ENCODE measurements around the gene MMP7. TPM values are rescaled to one million over a fixed set of nuclear protein-coding genes. Genes with fewer than 3 reads are reported as not detected.

MMP7 gene
- total RNA-seq, 4 donors from 2014 or later: 2.1 to 34.2 TPM; not detected in 2

DNA sequence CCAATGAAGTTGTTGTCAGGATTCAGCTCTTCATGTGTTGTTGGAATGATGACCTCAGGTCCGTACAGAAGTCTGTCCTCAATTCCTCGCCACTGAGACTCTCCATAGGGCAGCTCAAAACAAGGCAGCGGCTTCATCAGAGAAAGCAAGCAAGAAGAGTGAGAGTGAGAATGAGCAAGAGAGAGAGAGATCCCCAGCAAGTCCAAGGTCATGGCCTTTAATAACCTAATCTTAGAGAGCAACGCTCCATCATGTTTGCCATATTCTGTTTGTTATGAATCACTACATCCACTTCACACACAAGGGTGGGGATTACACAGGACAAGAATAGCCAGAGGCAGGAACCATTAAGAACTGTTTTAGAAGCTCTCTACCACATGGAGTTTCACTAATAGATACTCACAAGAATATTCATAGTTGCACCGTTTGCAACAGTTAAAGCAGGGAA, 23.3 kb upstream of the MMP7 start:
- ATAC-seq (ENCODE audit: low FRiP score): no peak
- no peak for DNase-seq (ENCODE audit: low spot score)
- TF ChIP-seq, protein P1, sequence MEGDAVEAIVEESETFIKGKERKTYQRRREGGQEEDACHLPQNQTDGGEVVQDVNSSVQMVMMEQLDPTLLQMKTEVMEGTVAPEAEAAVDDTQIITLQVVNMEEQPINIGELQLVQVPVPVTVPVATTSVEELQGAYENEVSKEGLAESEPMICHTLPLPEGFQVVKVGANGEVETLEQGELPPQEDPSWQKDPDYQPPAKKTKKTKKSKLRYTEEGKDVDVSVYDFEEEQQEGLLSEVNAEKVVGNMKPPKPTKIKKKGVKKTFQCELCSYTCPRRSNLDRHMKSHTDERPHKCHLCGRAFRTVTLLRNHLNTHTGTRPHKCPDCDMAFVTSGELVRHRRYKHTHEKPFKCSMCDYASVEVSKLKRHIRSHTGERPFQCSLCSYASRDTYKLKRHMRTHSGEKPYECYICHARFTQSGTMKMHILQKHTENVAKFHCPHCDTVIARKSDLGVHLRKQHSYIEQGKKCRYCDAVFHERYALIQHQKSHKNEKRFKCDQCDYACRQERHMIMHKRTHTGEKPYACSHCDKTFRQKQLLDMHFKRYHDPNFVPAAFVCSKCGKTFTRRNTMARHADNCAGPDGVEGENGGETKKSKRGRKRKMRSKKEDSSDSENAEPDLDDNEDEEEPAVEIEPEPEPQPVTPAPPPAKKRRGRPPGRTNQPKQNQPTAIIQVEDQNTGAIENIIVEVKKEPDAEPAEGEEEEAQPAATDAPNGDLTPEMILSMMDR (IDR thresholded peaks at IDR 0.05): no peak

DNA sequence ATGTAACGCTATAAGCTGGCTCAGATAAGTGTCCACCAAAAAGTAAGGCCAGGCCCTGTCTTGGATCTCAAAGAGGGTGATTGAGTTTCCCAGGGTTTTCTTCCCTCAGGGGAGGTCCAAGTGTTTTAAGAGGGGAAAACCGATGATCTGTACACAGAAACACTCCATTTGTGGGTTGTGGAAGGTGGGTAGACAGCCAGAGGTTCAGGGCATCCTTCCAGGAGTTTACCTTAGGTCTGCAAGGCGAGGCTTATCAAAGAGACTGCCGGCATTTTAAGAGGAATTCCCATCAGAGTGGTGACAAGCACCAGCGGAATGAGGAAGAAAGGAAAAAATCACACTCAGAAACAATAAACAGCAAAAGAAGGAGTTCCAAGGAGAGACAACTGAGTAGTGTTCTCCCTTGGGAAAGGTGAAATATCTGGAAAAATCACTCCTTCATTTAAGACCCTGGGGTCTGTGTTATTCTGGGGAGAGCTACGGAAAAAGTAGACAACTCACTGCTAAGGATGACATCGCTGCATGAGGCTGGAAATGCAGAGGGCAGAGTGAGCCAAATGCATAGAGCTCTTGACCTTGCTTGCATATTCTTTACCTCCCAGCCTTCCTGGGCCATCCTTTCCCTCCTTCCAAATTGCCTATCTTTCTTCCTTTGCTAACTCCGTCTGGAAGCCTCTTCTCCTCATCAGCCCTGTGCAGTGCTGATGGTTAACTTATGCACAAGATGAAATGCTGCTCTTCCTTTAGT, 22.1 kb upstream of the MMP7 start:
- TF ChIP-seq, protein P1 (IDR thresholded peaks at IDR 0.05): no peak
- ATAC-seq (ENCODE audit: low FRiP score) (no peak), DNase-seq (ENCODE audit: low spot score) (no peak)

DNA sequence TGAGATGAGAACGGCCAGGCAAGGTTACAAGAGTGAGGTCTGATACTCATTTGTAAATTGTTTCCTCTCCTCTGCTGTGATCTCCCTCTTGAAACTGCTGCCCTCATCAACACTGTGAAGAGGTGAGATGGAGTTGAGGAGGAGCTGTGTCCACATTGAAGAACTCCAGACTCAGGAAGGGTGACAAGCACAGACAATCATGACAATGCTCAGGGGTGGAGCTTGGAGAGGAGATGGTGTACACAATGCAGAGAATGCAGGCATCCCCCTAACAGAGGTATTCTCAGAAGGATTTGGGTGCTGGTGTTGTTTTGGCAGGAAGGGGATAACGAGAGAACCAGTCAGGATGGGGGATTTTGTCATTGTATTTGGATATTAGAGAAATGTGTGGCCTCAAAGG, 21.5 kb upstream of the MMP7 start:
- ATAC-seq (ENCODE audit: low FRiP score): no peak
- DNase-seq (ENCODE audit: low spot score): no peak
- TF ChIP-seq, protein P1 (IDR thresholded peaks at IDR 0.05): no peak

DNA sequence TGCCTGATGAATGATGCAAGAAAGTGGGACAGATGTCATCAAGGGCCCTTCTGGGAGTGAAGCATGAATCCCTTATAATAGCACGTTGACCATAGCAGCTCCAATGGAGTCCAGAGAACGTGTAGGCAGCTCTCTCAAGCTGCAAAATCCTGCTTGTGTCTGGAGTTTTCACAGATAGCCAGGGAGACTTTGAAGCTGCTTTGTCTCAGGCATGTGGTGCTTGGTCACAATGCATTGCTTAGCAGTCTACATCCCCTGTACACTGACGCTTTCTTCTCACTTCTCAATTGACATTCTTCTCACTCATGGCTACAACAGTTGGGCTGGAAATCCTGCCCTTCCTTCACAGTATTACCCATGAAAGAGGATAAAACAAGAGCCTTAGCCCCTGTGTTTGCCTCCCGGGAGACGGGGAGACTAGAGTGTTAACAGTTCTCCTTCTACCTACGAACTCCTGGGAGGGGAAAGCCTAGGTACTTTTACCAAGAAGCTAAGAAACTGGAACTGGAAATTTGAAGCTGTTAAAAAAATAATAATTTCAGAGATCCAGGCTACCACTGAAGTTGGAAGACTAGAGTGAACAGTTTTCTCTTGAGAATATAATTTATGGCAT, 20.7 kb upstream of the MMP7 start:
- ATAC-seq (ENCODE audit: low FRiP score) (no peak), DNase-seq (ENCODE audit: low spot score) (no peak)
- TF ChIP-seq, protein P1 (IDR thresholded peaks at IDR 0.05): no peak

DNA sequence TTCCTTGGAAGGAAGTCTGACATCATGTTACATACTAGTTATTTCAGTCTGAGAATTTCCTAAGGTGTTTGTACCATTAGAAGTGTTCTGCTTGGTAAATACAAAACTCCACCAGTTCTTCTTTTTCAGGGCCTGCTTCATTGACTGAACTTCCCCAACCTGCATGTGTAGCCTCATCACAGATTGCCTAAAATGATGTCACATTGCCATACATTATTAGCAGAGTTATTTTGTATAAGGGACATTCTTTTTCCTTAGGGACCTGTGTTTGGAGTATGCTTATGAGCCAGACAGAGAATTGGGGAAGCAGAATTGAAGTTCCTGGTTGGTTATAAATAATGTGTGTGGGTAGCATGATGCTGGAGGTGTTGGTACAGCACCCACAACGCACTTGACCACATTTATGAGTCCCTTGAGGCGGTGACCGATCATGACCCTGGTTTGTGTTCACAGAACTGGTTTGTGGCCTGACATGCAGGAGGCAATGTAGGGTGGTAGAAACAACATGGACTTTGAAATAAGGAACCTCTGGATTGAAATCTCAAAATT, 16.4 kb upstream of the MMP7 start:
- ATAC-seq (ENCODE audit: low FRiP score) (no peak), DNase-seq (ENCODE audit: low spot score) (no peak)
- TF ChIP-seq, protein P1 (IDR thresholded peaks at IDR 0.05): no peak

DNA sequence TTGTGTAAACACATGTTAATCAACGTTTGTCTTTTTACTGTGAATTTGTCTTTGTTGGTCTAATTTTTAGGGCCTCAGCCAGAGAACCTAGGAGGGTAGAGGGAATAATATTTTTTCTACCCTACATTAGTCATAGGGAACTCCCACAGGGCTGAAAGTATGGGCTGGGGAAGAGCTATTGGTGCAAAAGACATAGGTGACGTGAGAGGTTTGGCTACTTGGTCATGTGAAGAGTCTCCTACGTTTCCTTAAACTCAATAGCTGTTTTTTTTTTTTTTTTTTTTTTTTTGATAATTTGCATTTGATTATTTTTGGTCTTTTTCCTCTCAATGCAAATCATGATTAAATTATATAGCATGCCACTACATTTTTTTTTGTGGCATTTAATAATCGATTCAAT, 15.9 kb upstream of the MMP7 start:
- TF ChIP-seq, protein P1 (IDR thresholded peaks at IDR 0.05): no peak
- ATAC-seq (ENCODE audit: low FRiP score) (no peak), DNase-seq (ENCODE audit: low spot score) (no peak)
